Lower leg skin (tissue), 4 donors: ENCODE results near the gene ASH1L. TPM values are rescaled to one million over a fixed set of nuclear protein-coding genes. Genes with fewer than 3 reads are reported as not detected.
"Not testable (repeated sequence)": the region's sequence is repeated elsewhere in the genome, so short reads cannot be mapped to it uniquely, and the experiment has no call there.

Experiments
- DNase-seq, 2 donors: peaks; one replicate each; pipeline ENCODE4 v3.0.0-alpha.2; 2019; ENCODE audit warnings: low spot score in 2 of 2
- H3K4me3 ChIP-seq: fragments of 200-600 bp; sonication (generic); 2 replicates; pipeline ENCODE4 v1.5.1; 2017; ENCODE audit warnings: mild to moderate bottlenecking, low read depth; ENCODE audit not compliant: poor library complexity, severe bottlenecking
- POLR2A ChIP-seq, 2 donors: fragments of 450-650 bp; IDR thresholded peaks; one replicate each; pipeline ENCODE4 v1.6.1; 2016 to 2017; ENCODE audit warnings: antibody characterized with exemption in 2 of 2, mild to moderate bottlenecking in 1 of 2, moderate library complexity in 1 of 2
- WGBS, 2 donors: methylation state at CpG; one replicate each; pipeline ENCODE4 v1.1.5; 2018; 5-methylcytosine and 5-hydroxymethylcytosine counted together
- intact Hi-C: fragments of 100-400 bp; cut with DNase I; formaldehyde crosslinking; loops from one replicate; pipeline ENCODE4 v1.15.0; 2023; ENCODE audit warnings: low total_unique reads
- total RNA-seq, 4 donors: library from RNA; depleted of rRNA; stranded (reverse); fragments of >200 nt; gene quantifications; one replicate each; pipeline ENCODE4 v1.1.0, GENCODE V29; 2016
- TF ChIP-seq, protein P1 (sequence below), 3 donors: fragments of 450-650 bp; IDR thresholded peaks; one replicate each; pipeline ENCODE4 v1.5.1; 2016; ENCODE audit warnings: antibody characterized with exemption in 3 of 3, mild to moderate bottlenecking in 3 of 3, moderate library complexity in 2 of 3

Gene ASH1L
- total RNA-seq, 4 donors from 2014 or later, result 40.6 to 59.4 (median 49.9) TPM

DNA sequence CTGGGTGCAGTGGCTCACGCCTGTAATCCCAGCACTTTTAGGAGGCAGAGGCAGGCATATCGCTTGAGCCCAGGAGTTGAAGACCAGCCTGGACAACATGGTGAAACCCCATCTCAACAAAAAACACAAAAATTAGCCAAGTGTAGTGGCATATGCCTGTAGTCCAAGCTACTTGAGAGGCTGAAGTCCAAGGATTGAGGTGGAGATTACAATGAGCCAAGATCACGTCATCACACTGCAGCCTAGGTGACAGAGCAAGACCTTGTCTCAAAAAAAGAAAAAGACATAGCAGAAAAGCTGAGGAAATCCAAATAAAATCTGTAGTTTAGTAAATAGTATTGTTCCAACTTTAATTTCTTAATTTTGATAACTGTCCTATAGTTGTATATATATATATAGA is 11.5 kb upstream of the ASH1L start:
- TF ChIP-seq, protein P1, sequence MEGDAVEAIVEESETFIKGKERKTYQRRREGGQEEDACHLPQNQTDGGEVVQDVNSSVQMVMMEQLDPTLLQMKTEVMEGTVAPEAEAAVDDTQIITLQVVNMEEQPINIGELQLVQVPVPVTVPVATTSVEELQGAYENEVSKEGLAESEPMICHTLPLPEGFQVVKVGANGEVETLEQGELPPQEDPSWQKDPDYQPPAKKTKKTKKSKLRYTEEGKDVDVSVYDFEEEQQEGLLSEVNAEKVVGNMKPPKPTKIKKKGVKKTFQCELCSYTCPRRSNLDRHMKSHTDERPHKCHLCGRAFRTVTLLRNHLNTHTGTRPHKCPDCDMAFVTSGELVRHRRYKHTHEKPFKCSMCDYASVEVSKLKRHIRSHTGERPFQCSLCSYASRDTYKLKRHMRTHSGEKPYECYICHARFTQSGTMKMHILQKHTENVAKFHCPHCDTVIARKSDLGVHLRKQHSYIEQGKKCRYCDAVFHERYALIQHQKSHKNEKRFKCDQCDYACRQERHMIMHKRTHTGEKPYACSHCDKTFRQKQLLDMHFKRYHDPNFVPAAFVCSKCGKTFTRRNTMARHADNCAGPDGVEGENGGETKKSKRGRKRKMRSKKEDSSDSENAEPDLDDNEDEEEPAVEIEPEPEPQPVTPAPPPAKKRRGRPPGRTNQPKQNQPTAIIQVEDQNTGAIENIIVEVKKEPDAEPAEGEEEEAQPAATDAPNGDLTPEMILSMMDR (IDR thresholded peaks at IDR 0.05), result no peak
- no peak for TF ChIP-seq POLR2A (IDR thresholded peaks at IDR 0.05)
- DNase-seq, result no peak
- no peak overlapping the region for H3K4me3 ChIP-seq
- WGBS, 2 donors, result 93 to 98% methylated on average over 3 of the region's 3 CpGs
- intact Hi-C loops, result no loop called here

DNA sequence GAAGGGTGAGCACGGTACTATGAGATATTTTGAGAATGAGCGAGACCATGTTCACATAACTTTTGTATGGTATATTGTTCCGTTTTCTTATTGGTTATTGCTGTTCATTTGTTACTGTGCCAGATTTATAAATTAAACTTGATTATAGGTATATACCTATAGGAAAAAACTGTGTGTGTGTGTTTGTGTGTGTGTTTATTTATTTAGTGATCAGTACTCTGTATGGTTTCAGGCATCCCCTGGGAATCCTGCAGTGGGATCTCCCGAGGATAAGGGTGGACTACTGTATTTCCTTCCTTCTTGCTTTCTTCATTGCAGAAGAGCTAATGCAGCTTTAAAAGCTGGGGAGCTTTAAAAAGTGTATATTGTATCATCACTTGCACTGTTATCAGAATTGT is 8.0 kb upstream of the ASH1L start:
- intact Hi-C loops, result no loop called here
- no peak for TF ChIP-seq POLR2A (IDR thresholded peaks at IDR 0.05)
- TF ChIP-seq, protein P1 (IDR thresholded peaks at IDR 0.05), result no peak
- no peak for DNase-seq
- H3K4me3 ChIP-seq, result no peak overlapping the region
- 90 to 93% methylated on average over 4 of the region's 4 CpGs for WGBS, 2 donors

DNA sequence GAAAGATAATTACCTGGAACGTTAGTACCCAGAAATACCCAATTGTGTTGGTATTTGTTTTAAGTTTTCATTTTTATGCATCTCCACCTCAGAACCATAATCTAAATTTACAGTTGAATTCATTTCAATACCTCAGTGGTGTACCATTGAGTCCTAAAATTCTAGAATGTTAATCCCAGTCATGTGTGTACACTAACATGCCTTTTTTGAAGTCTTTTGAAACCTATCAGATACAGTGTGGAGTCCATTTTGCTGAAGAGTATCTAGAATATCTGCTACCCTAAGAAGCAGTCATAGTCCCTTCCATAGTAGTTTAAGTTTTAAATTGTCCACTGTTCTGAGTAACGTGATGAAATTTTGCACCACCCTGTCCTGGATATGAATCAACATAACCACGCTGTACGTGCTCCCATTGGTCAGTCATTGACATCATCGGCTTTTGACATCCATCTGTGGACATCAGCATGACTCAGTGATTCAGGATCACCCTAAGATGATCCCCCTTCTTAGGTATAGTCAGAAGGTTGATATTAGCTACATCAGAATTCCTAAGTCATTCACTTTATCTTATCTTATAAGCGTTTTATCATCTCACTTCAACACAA is 7.5 kb upstream of the ASH1L start:
- intact Hi-C loops, result no loop called here
- DNase-seq, result no peak
- H3K4me3 ChIP-seq, result no peak overlapping the region
- TF ChIP-seq, protein P1 (IDR thresholded peaks at IDR 0.05), result no peak
- TF ChIP-seq POLR2A (IDR thresholded peaks at IDR 0.05), result no peak
- 82 to 87% methylated on average over 6 of the region's 6 CpGs for WGBS, 2 donors

DNA sequence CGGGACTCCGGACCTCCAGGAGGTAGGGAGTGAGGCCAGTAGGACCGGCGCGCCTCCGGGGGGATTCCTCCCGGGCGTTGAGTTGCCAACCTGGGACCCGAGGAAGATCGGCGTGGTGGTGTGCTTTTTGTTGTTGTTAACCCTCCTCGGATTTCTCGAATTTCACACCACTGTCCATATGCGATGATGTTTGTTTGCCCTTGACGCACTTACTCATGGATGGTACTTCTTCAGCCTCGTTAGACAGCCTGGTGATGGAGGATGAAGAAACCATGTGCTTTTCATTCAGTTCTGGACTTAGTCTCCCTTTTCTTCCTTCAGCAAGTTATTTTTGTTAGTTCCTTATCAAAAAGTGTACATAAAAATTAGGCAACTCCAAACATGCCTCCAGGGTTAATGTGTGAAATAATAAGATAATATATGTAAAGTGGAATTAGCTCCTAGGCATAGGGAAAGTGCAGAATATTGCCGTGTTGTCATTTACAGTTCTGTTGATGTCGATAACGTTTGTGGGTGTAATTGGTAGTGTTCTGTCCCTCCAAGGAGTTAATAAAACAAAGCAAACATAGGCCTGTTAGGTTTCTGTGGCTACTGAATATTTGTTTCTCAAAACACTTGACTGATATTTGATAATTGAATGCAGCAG is 897 bp upstream of the ASH1L start:
- WGBS, 2 donors, result 0 to 1% methylated on average over 17 to 19 of the region's 19 CpGs
- H3K4me3 ChIP-seq, result peak overlapping the region; percentile 49
- DNase-seq, intact Hi-C loops: not testable (repeated sequence)

DNA sequence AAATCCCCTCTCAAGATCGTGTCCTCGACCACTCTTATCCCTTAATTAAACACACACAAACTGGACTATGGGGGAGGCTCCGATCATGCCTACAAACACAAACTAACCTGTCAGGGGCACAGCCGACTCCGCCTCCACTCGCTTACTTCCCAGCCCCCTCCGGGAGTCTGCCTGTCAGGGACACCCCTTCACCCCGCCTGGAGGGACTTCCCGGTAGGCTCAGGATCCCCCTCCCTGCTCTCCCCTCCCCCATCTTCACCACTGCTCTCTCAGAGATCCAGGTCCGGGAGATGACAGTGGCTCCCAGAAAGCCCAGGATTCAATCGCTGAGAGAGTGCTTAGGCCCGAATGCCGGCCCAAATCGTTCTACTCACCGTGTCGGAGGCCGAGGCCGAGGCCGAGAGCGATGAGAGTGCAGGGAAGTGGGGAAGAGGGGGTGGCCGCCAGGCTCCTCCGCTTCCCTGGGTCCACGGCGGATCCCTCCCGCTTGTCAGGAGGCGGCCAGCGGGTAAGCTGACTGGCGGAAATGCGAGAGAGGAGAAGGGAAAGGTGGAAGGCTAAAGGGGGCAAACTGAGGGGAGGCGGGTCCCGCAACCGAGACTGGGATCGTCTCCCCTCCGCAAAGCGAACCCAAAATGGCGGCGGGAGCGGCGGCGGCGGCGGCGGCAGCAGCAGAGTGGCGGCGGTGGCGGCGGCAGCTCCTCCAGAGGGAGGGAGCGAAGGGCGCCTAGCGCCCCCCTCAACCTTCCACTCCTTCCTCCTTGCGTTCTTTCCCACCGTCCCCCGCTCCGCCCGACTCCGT is 623 bp downstream of the ASH1L start:
- 0 to 1% methylated on average over 31 to 46 of the region's 56 CpGs for WGBS, 2 donors
- DNase-seq, result peak; percentile 21 to 88
- intact Hi-C loops, result not testable (repeated sequence)
- H3K4me3 ChIP-seq, result peak overlapping the region; percentile 84

DNA sequence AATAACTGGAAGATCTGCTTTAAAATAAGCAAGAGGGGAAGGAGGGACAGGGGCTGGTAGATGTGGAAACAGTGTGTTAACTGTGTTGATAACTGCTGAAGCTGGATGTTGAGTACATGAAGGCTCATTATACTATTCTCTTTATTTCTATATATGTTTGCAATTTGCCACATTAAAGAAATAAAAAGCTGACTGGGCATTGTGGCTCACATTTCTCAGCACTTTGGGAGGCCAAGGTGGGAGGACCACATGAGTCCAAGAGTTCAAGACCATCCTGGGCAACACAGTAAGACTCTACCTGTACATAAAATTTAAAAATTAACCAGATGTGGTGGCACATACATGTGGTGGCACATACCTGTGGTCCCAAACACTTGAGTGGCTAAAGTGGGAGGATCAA is 6.7 kb downstream of the ASH1L start:
- no peak for TF ChIP-seq POLR2A (IDR thresholded peaks at IDR 0.05)
- TF ChIP-seq, protein P1 (IDR thresholded peaks at IDR 0.05), result no peak
- intact Hi-C loops, result no loop called here

More for the DNA sequence above, 6.7 kb downstream of the ASH1L start:
- no peak for DNase-seq
- no peak overlapping the region for H3K4me3 ChIP-seq
